Activated naive CD4-positive, alpha-beta T cell treated with anti-CD3 and anti-CD28 coated beads for 36 hours (primary cell): Measurements from ENCODE around the gene ZNF582. TPM values are rescaled to one million over a fixed set of nuclear protein-coding genes. Genes with fewer than 3 reads are reported as not detected.
A peak's percentile ranks its signal among the peaks of the same experiment; 100 is the strongest.
"Not testable (repeated sequence)": the region's sequence is repeated elsewhere in the genome, so short reads cannot be mapped to it uniquely, and the experiment has no call there.

Experiments used
- CTCF ChIA-PET: fragments of 350-600 bp; sonication (Branson Sonifier 250); formaldehyde crosslinking; loops from one replicate; lab custom pipeline; 2021; ENCODE audit warnings: antibody characterized with exemption; lab: Charles Lee
- DNase-seq: peaks from one replicate; pipeline ENCODE4 v3.0.0-alpha.2; 2020
- H3K27ac Mint-ChIP-seq: one replicate; pipeline ENCODE4 v1.8.0; 2021; ENCODE audit warnings: mild to moderate bottlenecking, mixed read lengths
- H3K27me3 Mint-ChIP-seq: one replicate; pipeline ENCODE4 v1.8.0; 2021; ENCODE audit warnings: low read depth, mixed read lengths
- H3K36me3 Mint-ChIP-seq: one replicate; pipeline ENCODE4 v1.8.0; 2021; ENCODE audit warnings: low read depth, mixed read lengths
- H3K4me1 Mint-ChIP-seq: one replicate; pipeline ENCODE4 v1.8.0; 2021; ENCODE audit warnings: low read depth, mixed read lengths
- H3K4me3 Mint-ChIP-seq: one replicate; pipeline ENCODE4 v1.8.0; 2021; ENCODE audit warnings: mild to moderate bottlenecking, moderate library complexity, mixed read lengths
- H3K9me3 Mint-ChIP-seq: one replicate; pipeline ENCODE4 v1.8.0; 2021; ENCODE audit warnings: mixed read lengths
- intact Hi-C: fragments of 100-400 bp; cut with micrococcal nuclease; formaldehyde crosslinking; loops from one replicate; pipeline ENCODE4 v1.15.1; 2023
- total RNA-seq, 2 experiments: library from RNA; stranded (reverse); gene quantifications; one replicate each; pipeline ENCODE4 v1.2.3, GENCODE V29; 2021

ZNF582 gene
- total RNA-seq, 2 experiments from 2014 or later: 1.1 to 2.2 TPM

- CTCF ChIA-PET: interaction anchor here (0.6 to 2.1 kb wide), 20 partner anchors 10 to 517 kb away, joined by 3 to 12 read pairs (median 3); partner anchors contain the start of genes NLRP11 and ZSCAN5A
- intact Hi-C loops: no loop called here
- DNase-seq: peak; percentile 49
- Mint-ChIP-seq H3K9me3 (no peaks in the 10 kb centered on the region), H3K36me3 (no peaks in the 10 kb centered on the region), H3K4me3 (no peak overlapping the region), H3K27ac (no peak overlapping the region), H3K4me1 (no peaks in the 10 kb centered on the region), H3K27me3 (no peaks in the 10 kb centered on the region)
Measured at GRCh38 chr19:56348289-56348877, 45.0 kb downstream of the ZNF582 start.

- H3K36me3 Mint-ChIP-seq: peaks cover 5% of the 10 kb centered on the region
- H3K9me3 Mint-ChIP-seq: peaks cover 8% of the 10 kb centered on the region
- H3K27ac Mint-ChIP-seq: no peak overlapping the region
- DNase-seq: no peak
- H3K4me1 Mint-ChIP-seq: no peaks in the 10 kb centered on the region
- H3K27me3 Mint-ChIP-seq: no peaks in the 10 kb centered on the region
- intact Hi-C loops: no loop called here
- CTCF ChIA-PET: interaction anchor here (0.5 to 2.1 kb wide), 10 partner anchors 13 to 518 kb away, joined by 3 to 6 read pairs (median 3); no protein-coding TSS in a partner anchor
- no peak overlapping the region for H3K4me3 Mint-ChIP-seq
Measured at GRCh38 chr19:56347163-56347778, 46.1 kb downstream of the ZNF582 start.

DNA sequence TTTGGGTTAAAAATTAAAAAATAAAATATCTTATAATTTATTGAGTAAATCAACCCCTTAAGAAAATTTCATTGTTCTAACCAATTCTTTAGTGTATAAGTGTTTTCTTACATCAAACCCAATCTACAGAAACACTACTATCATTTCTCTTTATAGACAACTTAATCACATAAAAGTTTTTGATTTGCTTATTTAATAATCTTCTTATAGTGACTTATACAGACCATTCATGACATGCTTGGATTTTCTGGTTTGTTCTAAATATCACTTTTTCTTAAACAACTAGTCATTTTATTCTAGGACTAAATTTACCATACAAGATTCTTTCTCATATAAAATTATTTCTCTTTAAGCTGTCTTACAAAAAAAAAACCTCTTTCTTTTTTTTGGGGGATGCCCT lies 51.4 kb downstream of the ZNF582 start:
- H3K4me3 Mint-ChIP-seq: no peak overlapping the region

DNA sequence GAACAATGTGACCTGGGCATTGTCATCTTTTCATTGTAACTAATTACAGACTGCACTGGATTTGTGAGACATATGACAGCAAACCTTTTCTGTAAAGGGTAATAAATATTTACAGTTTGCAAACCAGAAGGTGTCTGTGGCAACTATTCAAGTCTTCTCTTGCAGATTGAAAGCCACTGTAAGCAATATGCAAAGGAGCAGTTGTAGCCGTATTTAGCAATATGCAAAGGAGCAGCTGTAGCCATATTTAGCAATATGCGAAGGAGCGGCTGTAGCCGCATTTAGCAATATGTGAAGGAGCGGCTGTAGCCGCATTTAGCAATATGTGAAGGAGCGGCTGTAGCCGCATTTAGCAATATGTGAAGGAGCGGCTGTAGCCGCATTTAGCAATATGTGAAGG lies 54.3 kb downstream of the ZNF582 start:
- CTCF ChIA-PET: interaction anchor here (1.4 kb wide), 1 partner anchor 9 kb away, joined by 4 read pairs; no protein-coding TSS in a partner anchor
- H3K4me3 Mint-ChIP-seq, intact Hi-C loops, H3K36me3 Mint-ChIP-seq, H3K27me3 Mint-ChIP-seq, DNase-seq, H3K27ac Mint-ChIP-seq, H3K4me1 Mint-ChIP-seq: not testable (repeated sequence)
- peaks cover 15% of the 10 kb centered on the region for H3K9me3 Mint-ChIP-seq

More for the DNA sequence above, 51.4 kb downstream of the ZNF582 start:
- CTCF ChIA-PET: no interaction called here
- Mint-ChIP-seq H3K36me3 (peaks cover 7% of the 10 kb centered on the region), H3K27ac (no peak overlapping the region), H3K9me3 (peaks cover 15% of the 10 kb centered on the region), H3K4me1 (no peaks in the 10 kb centered on the region), H3K27me3 (no peaks in the 10 kb centered on the region)
- intact Hi-C loops: no loop called here
- no peak for DNase-seq

DNA sequence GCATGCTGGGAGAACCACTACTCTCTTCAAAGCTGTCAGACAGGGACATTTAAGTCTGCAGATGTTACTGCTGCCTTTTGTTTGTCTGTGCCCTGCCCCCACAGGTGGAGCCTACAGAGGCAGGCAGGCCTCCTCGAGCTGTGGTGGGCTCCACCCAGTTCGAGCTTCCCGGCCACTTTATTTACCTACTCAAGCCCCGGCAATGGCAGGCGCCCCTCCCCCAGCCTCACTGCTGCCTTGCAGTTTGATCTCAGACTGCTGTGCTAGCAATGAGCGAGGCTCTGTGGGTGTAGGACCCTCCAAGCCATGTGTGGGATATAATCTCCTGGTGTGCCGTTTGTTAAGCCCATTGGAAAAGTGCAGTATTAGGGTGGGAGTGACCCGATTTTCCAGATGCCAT lies 56.3 kb downstream of the ZNF582 start:
- H3K4me3 Mint-ChIP-seq, DNase-seq, H3K36me3 Mint-ChIP-seq, H3K27me3 Mint-ChIP-seq, CTCF ChIA-PET, H3K27ac Mint-ChIP-seq, H3K4me1 Mint-ChIP-seq, intact Hi-C loops: not testable (repeated sequence)
- peaks cover 10% of the 10 kb centered on the region for H3K9me3 Mint-ChIP-seq

- H3K27me3 Mint-ChIP-seq, DNase-seq, H3K4me1 Mint-ChIP-seq, intact Hi-C loops, H3K9me3 Mint-ChIP-seq, H3K27ac Mint-ChIP-seq, H3K4me3 Mint-ChIP-seq, H3K36me3 Mint-ChIP-seq: not testable (repeated sequence)
- CTCF ChIA-PET: interaction anchor here (1.0 to 2.8 kb wide), 3 partner anchors 25 to 163 kb away, joined by 3 to 40 read pairs (median 12); no protein-coding TSS in a partner anchor
Measured at GRCh38 chr19:56335371-56335770, 58.0 kb downstream of the ZNF582 start.

- CTCF ChIA-PET: interaction anchor here (0.6 to 2.8 kb wide), 16 partner anchors 11 to 269 kb away, joined by 3 to 40 read pairs (median 5); no protein-coding TSS in a partner anchor
- peaks cover 6% of the 10 kb centered on the region for H3K9me3 Mint-ChIP-seq
- intact Hi-C loops: loop anchor here (1.0 to 2.0 kb wide), 2 partner anchors 80 to 257 kb away; no protein-coding TSS in a partner anchor
- H3K27ac Mint-ChIP-seq: no peak overlapping the region
- peak; percentile 66 for DNase-seq
- H3K27me3 Mint-ChIP-seq: no peaks in the 10 kb centered on the region
- no peak overlapping the region for H3K4me3 Mint-ChIP-seq
- no peaks in the 10 kb centered on the region for H3K4me1 Mint-ChIP-seq
- no peaks in the 10 kb centered on the region for H3K36me3 Mint-ChIP-seq
Measured at GRCh38 chr19:56333506-56333905, 59.8 kb downstream of the ZNF582 start.

Other genes starting within 250 kb of the ZNF582 start
- gene GALP, start 217.5 kb downstream of the ZNF582 start, total RNA-seq: not detected
- gene ZSCAN5B, start 195.8 kb downstream of the ZNF582 start, total RNA-seq: not detected
- gene ZSCAN5C, start 191.3 kb downstream of the ZNF582 start, total RNA-seq: not detected
- 1 to 10 TPM; 1.1 to 1.8 TPM for gene EDDM13, start 120.8 kb downstream of the ZNF582 start, total RNA-seq
- gene ZSCAN5A, start 78.7 kb downstream of the ZNF582 start, total RNA-seq: 1 to 10 TPM; 3.7 to 4.1 TPM
- 1 to 10 TPM in 1 of 2 experiments, under 1 TPM in 1; 0.55 to 1.2 TPM for gene ZNF583, start 10.8 kb upstream of the ZNF582 start, total RNA-seq
- under 1 TPM; 0.29 to 0.49 TPM for gene ZNF667, start 83.8 kb upstream of the ZNF582 start, total RNA-seq
- gene ZNF471, start 114.3 kb upstream of the ZNF582 start, total RNA-seq: under 1 TPM; 0.29 to 0.49 TPM
- gene ZFP28, start 145.4 kb upstream of the ZNF582 start, total RNA-seq: 1 to 10 TPM; 2.4 to 3.2 TPM
- 1 to 10 TPM in 1 of 2 experiments, under 1 TPM in 1; 0.99 to 1.5 TPM for gene ZNF470, start 173.9 kb upstream of the ZNF582 start, total RNA-seq
- 1 to 10 TPM; 2.5 to 3.0 TPM for gene ZNF71, start 201.8 kb upstream of the ZNF582 start, total RNA-seq
- not detected for gene SMIM17, start 249.6 kb upstream of the ZNF582 start, total RNA-seq